Measurements from ENCODE around the gene FDX2.

FDX2 gene

GRCh38 chr19:10309423-10309822 lies 6.4 kb downstream of the FDX2 start, which contains the start of gene ZGLP1:
Gene ZGLP1, minus strand, starts transcription at chr19:10309815.
- no peak for DNase-seq (ENCODE audit: low read depth)
- H3K4me3 ChIP-seq (ENCODE audit: low read depth, low read length) = no peak within 1 kb of the TSS

DNA sequence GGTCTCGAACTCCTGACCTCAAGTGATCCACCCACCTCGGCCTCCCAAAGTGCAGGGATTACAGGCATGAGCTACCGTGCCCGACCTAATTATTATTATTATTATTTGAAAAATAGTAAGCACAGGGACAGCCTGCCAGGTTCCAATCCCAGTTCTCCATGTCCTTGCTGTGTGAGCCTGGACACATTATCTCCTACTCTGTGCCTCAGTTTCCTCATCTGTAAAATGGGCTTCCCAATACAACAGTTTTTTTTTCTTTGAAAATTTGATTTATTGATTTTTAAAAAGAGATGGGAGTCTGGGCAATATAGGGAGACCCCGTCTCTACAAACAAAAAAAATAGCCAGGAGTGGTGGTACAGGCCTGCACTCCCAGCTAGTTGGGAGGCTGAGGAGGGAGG lies 9.5 kb downstream of the FDX2 start:
- no peak overlapping the region for H3K4me3 ChIP-seq (ENCODE audit: low read depth, low read length)
- DNase-seq (ENCODE audit: low read depth) = no peak

DNA sequence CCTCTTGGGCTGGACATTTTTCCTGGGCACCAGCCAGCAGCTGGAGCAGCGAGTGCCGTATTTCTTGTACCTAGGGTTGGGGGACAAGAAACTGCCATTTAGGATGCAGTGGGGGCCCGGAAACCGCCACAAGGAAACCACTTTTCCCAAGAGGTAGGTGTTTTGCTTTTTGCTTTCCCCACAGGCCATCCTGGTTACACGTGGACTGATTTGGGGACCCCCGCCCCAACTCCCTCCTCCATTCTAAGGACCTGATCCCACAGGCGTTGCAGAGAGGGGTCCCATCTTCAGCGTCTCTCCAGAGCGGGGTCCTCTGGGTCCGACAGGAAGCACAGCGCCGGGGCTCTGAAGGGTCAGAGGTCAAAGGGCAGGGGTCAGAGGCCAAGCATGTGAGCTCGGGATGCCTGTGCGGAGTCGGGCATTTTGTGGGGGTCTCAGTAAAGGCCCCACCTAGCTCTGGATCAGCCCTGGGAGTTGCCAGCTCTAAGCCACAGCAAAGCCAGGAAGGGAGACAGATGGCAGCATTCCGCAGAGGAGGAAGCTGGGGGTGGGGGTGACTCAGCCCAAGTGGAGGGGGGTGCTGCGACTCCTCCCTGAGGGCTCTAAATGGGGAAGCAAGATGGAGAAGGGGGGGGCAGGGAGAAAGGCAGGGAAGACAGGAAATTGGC lies 10.5 kb downstream of the FDX2 start:
- DNase-seq (ENCODE audit: low read depth) = no peak
- H3K4me3 ChIP-seq (ENCODE audit: low read depth, low read length) = no peak overlapping the region

GRCh38 chr19:10299545-10300458 lies 16.0 kb downstream of the FDX2 start:
- no peak overlapping the region for H3K4me3 ChIP-seq (ENCODE audit: low read depth, low read length)
- no peak for DNase-seq (ENCODE audit: low read depth)

- H3K4me3 ChIP-seq (ENCODE audit: low read depth, low read length) = no peak overlapping the region
- DNase-seq (ENCODE audit: low read depth) = no peak
Observed at GRCh38 chr19:10295847-10296591, 19.8 kb downstream of the FDX2 start.

DNA sequence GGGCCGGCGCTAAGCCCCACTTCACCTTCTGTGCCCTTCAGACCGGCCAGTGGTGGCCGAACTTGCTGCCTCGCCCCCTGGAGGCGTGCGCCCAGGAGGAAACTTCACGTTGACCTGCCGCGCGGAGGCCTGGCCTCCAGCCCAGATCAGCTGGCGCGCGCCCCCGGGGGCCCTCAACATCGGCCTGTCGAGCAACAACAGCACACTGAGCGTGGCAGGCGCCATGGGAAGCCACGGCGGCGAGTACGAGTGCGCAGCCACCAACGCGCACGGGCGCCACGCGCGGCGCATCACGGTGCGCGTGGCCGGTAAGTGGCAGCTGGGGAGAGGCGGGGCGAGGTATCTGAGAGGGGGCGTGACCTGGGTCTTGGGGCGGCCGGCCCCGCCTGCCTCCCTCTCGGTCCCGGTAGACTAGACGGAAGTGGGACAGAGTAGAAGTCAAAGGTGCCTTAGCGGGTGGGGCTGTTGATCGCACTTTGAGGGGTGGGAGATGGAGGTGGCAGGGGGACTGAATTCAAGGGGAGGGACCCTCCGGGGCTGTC lies 20.4 kb downstream of the FDX2 start:
- DNase-seq (ENCODE audit: low read depth) = no peak
- H3K4me3 ChIP-seq (ENCODE audit: low read depth, low read length) = no peak overlapping the region

DNA sequence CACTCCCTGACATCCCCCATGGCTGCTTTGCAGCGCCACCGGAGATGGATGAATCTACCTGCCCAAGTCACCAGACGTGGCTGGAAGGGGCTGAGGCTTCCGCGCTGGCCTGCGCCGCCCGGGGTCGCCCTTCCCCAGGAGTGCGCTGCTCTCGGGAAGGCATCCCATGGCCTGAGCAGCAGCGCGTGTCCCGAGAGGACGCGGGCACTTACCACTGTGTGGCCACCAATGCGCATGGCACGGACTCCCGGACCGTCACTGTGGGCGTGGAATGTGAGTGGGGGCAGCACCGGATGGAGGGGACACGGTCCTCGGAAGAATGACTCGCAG lies 21.5 kb downstream of the FDX2 start:
- DNase-seq (ENCODE audit: low read depth) = no peak
- no peak overlapping the region for H3K4me3 ChIP-seq (ENCODE audit: low read depth, low read length)

- no peak for DNase-seq (ENCODE audit: low read depth)
- no peak overlapping the region for H3K4me3 ChIP-seq (ENCODE audit: low read depth, low read length)
Observed at GRCh38 chr19:10293637-10294367, 22.0 kb downstream of the FDX2 start.

DNA sequence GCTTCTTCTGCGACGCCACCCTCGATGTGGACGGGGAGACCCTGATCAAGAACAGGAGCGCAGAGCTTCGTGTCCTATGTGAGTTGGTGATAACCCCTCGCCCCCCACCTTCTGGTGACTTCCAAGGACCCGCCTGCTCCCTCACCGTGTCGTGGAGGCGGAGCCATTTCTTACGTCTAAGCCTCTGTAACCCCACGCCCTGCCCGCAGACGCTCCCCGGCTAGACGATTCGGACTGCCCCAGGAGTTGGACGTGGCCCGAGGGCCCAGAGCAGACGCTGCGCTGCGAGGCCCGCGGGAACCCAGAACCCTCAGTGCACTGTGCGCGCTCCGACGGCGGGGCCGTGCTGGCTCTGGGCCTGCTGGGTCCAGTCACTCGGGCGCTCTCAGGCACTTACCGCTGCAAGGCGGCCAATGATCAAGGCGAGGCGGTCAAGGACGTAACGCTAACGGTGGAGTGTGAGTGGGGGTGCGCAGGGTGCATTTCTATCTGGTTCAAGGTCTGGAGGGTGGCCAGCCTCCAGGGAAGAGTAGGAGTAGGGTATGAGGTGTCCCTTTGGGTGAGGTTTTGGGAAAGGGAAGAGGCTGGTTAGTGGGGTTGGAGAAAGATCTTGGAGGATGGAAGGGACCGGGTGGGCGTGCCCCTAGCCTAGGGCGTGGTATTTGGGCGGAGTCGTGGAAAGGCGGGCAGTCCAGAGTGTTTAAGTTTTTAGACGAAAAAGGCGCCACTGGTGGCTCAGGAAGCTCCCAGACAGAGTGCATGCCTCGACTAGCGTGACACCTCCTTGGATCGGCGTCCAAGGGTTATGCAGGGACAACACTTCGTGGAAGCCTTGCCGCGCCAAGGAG lies 22.8 kb downstream of the FDX2 start:
- H3K4me3 ChIP-seq (ENCODE audit: low read depth, low read length) = peak overlapping the region; percentile 24
- DNase-seq (ENCODE audit: low read depth) = no peak

GRCh38 chr19:10292206-10292788 lies 23.5 kb downstream of the FDX2 start:
- H3K4me3 ChIP-seq (ENCODE audit: low read depth, low read length) = peak overlapping the region; percentile 60
- DNase-seq (ENCODE audit: low read depth) = peak; percentile 30

DNA sequence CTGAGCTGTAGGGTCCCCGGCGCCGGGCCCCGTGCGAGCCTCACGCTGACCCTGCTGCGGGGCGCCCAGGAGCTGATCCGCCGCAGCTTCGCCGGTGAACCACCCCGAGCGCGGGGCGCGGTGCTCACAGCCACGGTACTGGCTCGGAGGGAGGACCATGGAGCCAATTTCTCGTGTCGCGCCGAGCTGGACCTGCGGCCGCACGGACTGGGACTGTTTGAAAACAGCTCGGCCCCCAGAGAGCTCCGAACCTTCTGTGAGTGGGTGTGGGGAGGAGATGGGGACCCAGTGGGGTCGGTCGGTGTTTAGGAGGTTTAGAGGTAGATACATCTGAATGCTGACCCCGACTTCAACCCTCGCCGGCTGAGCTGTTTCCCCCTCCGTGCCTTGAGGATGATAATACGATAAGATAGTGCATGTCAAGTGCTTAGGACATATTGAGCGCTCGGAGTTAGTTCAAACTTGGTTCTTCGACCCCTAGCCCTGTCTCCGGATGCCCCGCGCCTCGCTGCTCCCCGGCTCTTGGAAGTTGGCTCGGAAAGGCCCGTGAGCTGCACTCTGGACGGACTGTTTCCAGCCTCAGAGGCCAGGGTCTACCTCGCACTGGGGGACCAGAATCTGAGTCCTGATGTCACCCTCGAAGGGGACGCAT lies 24.1 kb downstream of the FDX2 start:
- no peak for DNase-seq (ENCODE audit: low read depth)

DNA sequence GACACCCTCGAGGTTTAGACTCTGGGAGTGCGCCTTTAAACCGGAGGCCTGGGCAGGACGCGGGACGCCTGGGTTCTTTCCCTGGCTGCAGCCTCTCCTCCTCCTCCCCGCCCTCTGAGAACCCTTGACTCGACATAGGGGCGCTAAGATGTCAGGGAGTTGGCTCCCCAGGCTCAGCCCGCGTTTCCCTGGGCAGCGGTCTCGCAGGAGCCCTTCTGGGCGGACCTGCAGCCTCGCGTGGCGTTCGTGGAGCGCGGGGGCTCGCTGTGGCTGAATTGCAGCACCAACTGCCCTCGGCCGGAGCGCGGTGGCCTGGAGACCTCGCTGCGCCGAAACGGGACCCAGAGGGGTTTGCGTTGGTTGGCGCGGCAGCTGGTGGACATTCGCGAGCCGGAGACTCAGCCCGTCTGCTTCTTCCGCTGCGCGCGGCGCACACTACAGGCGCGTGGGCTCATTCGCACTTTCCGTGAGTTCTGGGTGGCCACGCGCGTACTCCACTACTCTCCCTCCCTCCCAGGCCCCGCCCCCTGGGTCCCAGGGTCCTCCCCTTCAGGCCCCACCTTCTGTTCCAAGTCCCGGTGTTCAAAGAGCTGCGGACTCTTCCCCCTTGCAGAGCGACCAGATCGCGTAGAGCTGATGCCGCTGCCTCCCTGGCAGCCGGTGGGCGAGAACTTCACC lies 24.8 kb downstream of the FDX2 start:
- no peak for DNase-seq (ENCODE audit: low read depth)

More for the DNA sequence above, 24.1 kb downstream of the FDX2 start:
- H3K4me3 ChIP-seq (ENCODE audit: low read depth, low read length) = peak overlapping the region; percentile 60

GRCh38 chr19:10290357-10290875 lies 25.4 kb downstream of the FDX2 start:
- no peak for DNase-seq (ENCODE audit: low read depth)
- peak overlapping the region; percentile 60 for H3K4me3 ChIP-seq (ENCODE audit: low read depth, low read length)

More for the DNA sequence above, 24.8 kb downstream of the FDX2 start:
- H3K4me3 ChIP-seq (ENCODE audit: low read depth, low read length) = peak overlapping the region; percentile 60

- peak within 1 kb of the TSS; percentile 60 for H3K4me3 ChIP-seq (ENCODE audit: low read depth, low read length)
- DNase-seq (ENCODE audit: low read depth) = no peak
Observed at GRCh38 chr19:10289836-10290356, 25.9 kb downstream of the FDX2 start, which contains the start of gene ICAM5. Gene ICAM5, plus strand, starts transcription at chr19:10289952. Its CDS starts 92 bp downstream, at chr19:10290044.

DNA sequence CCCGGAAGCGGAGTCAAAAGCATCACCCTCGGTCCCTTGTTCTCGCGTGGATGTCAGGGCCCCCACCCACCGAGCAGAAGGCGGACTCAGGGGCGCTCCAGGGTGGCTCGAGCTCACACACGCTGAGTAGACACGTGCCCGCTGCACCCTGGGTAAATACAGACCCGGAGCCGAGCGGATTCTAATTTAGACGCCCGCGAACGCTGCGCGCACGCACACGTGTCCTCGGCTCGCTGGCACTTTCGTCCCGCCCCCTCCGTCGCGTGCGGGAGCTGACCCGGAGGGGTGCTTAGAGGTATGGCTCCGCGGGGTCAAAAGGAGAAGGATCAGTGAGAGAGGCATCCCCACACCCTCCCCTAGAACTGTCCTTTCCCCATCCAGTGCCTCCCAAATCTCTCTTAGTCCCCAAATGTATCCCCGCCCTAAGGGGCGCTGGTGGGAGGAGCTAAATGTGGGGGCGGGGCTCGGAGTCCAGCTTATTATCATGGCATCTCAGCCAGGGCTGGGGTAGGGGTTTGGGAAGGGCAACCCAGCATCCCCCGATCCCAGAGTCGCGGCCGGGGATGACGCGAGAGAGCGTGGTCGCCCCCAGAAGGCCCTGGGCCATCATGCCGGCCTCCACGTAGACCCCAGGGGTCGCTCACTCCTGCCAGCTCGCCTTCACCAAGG lies 26.5 kb downstream of the FDX2 start:
- DNase-seq (ENCODE audit: low read depth) = no peak
- peak overlapping the region; percentile 60 for H3K4me3 ChIP-seq (ENCODE audit: low read depth, low read length)

- H3K4me3 ChIP-seq (ENCODE audit: low read depth, low read length) = peak overlapping the region; percentile 60
- DNase-seq (ENCODE audit: low read depth) = peak; percentile 22
Observed at GRCh38 chr19:10288662-10289166, 27.1 kb downstream of the FDX2 start.

Data from skeletal muscle cell (primary cell).